ENCODE results near the gene SPON1.

The SPON1 gene

GRCh38 chr11:14015711-14016110 lies 53.2 kb downstream of the SPON1 start:
- TF ChIP-seq FOXP2 (optimal IDR thresholded peaks at IDR 0.05; ENCODE audit: borderline replicate concordance, extremely low read depth, extremely low read length, insufficient read depth) (no peak), POLR2AphosphoS5 (IDR thresholded peaks at IDR 0.05; ENCODE audit: low read depth, low read length) (no peak), TAF1 (IDR thresholded peaks at IDR 0.05; ENCODE audit: borderline replicate concordance, insufficient read depth, low read length) (no peak), REST (IDR thresholded peaks at IDR 0.05; ENCODE audit: insufficient read depth in 1 of 2, low read depth in 2 of 2, low read length in 2 of 2) (no peak), SIN3A (IDR thresholded peaks at IDR 0.05; ENCODE audit: borderline replicate concordance, insufficient read depth, low read length) (no peak)

GRCh38 chr11:14018441-14018840 lies 55.9 kb downstream of the SPON1 start:
- TF ChIP-seq REST (IDR thresholded peaks at IDR 0.05; ENCODE audit: insufficient read depth in 1 of 2, low read depth in 2 of 2, low read length in 2 of 2) (no peak), SIN3A (IDR thresholded peaks at IDR 0.05; ENCODE audit: borderline replicate concordance, insufficient read depth, low read length) (no peak), TAF1 (IDR thresholded peaks at IDR 0.05; ENCODE audit: borderline replicate concordance, insufficient read depth, low read length) (no peak)

GRCh38 chr11:14021738-14022137 lies 59.2 kb downstream of the SPON1 start:
- TF ChIP-seq POLR2AphosphoS5 (IDR thresholded peaks at IDR 0.05; ENCODE audit: low read depth, low read length) (no peak), REST (IDR thresholded peaks at IDR 0.05; ENCODE audit: insufficient read depth in 1 of 2, low read depth in 2 of 2, low read length in 2 of 2) (no peak), TAF1 (IDR thresholded peaks at IDR 0.05; ENCODE audit: borderline replicate concordance, insufficient read depth, low read length) (no peak), FOXP2 (optimal IDR thresholded peaks at IDR 0.05; ENCODE audit: borderline replicate concordance, extremely low read depth, extremely low read length, insufficient read depth) (no peak), SIN3A (IDR thresholded peaks at IDR 0.05; ENCODE audit: borderline replicate concordance, insufficient read depth, low read length) (no peak)

- TF ChIP-seq REST (IDR thresholded peaks at IDR 0.05; ENCODE audit: insufficient read depth in 1 of 2, low read depth in 2 of 2, low read length in 2 of 2): no peak
- no peak for TF ChIP-seq FOXP2 (optimal IDR thresholded peaks at IDR 0.05; ENCODE audit: borderline replicate concordance, extremely low read depth, extremely low read length, insufficient read depth)
- TF ChIP-seq TAF1 (IDR thresholded peaks at IDR 0.05; ENCODE audit: borderline replicate concordance, insufficient read depth, low read length): no peak
- TF ChIP-seq POLR2AphosphoS5 (IDR thresholded peaks at IDR 0.05; ENCODE audit: low read depth, low read length): no peak
- no peak for TF ChIP-seq SIN3A (IDR thresholded peaks at IDR 0.05; ENCODE audit: borderline replicate concordance, insufficient read depth, low read length)
Measured at GRCh38 chr11:14022251-14022650, 59.7 kb downstream of the SPON1 start.

- TF ChIP-seq REST (IDR thresholded peaks at IDR 0.05; ENCODE audit: insufficient read depth in 1 of 2, low read depth in 2 of 2, low read length in 2 of 2) (no peak), SIN3A (IDR thresholded peaks at IDR 0.05; ENCODE audit: borderline replicate concordance, insufficient read depth, low read length) (no peak), POLR2AphosphoS5 (IDR thresholded peaks at IDR 0.05; ENCODE audit: low read depth, low read length) (no peak), TAF1 (IDR thresholded peaks at IDR 0.05; ENCODE audit: borderline replicate concordance, insufficient read depth, low read length) (no peak), FOXP2 (optimal IDR thresholded peaks at IDR 0.05; ENCODE audit: borderline replicate concordance, extremely low read depth, extremely low read length, insufficient read depth) (no peak)
Measured at GRCh38 chr11:14022821-14023220, 60.3 kb downstream of the SPON1 start.

Measured in PFSK-1 (cell line).